NCI-H510A treated with DMSO at 0.1 percent for 48 hours (cell line): ENCODE data around the gene KLHDC2.
"Not testable (repeated sequence)": the region's sequence is repeated elsewhere in the genome, so short reads cannot be mapped to it uniquely, and the experiment has no call there.

Source experiments
- DNase-seq: peaks from one replicate; lab custom pipeline; 2025; lab: John Stamatoyannopoulos, UW

Gene KLHDC2

GRCh38 chr14:49781040-49781439 is 13.1 kb downstream of the KLHDC2 start:
- DNase-seq: not testable (repeated sequence)

- DNase-seq: no peak
Observed at GRCh38 chr14:49783394-49784014, 15.6 kb downstream of the KLHDC2 start.

GRCh38 chr14:49786315-49786714 is 18.4 kb downstream of the KLHDC2 start:
- DNase-seq: no peak

- DNase-seq: no peak
Observed at GRCh38 chr14:49792618-49793017, 24.7 kb downstream of the KLHDC2 start.

GRCh38 chr14:49796025-49796424 is 28.1 kb downstream of the KLHDC2 start:
- no peak for DNase-seq

- DNase-seq: no peak
Observed at GRCh38 chr14:49808780-49809179, 40.8 kb downstream of the KLHDC2 start.

- not testable (repeated sequence) for DNase-seq
Observed at GRCh38 chr14:49816118-49816517, 48.2 kb downstream of the KLHDC2 start.

GRCh38 chr14:49816844-49817243 is 48.9 kb downstream of the KLHDC2 start:
- no peak for DNase-seq

GRCh38 chr14:49820176-49820575 is 52.2 kb downstream of the KLHDC2 start:
- DNase-seq: no peak

- no peak for DNase-seq
Observed at GRCh38 chr14:49828640-49829039, 60.7 kb downstream of the KLHDC2 start.
